Naive thymus-derived CD4-positive, alpha-beta T cell (primary cell): ENCODE results near the gene BICC1. TPM values are rescaled to one million over a fixed set of nuclear protein-coding genes. Genes with fewer than 3 reads are reported as not detected.

Source experiments
- ATAC-seq: fragments of 150-1000 bp; cut with Tn5 transposase; 2 replicates; pipeline ENCODE4 v1.10.0; 2021; ENCODE audit warnings: mild to moderate bottlenecking, moderate library complexity
- CTCF ChIA-PET: fragments of 350-600 bp; sonication (Branson Sonifier 250); formaldehyde crosslinking; loops from one replicate; lab custom pipeline; 2021; ENCODE audit warnings: antibody characterized with exemption; lab: Charles Lee
- POLR2A ChIA-PET: fragments of 350-600 bp; sonication (Branson Sonifier 250); formaldehyde crosslinking; loops from one replicate; lab custom pipeline; 2021; ENCODE audit warnings: antibody characterized with exemption, inconsistent platforms; lab: Charles Lee
- DNase-seq, 9 donors: peaks; one replicate each; pipeline versions ENCODE4 v3.0.0 to v3.0.0-alpha.2; 2020 to 2022; ENCODE audit warnings: mixed read lengths in 1 of 9
- H3K27ac ChIP-seq: one replicate; pipeline ENCODE4 v1.7.0; 2013; ENCODE audit warnings: mild to moderate bottlenecking, low read depth, low read length, moderate library complexity
- H3K27me3 ChIP-seq, 2 donors: one replicate each; pipeline ENCODE4 v1.7.0; 2013; ENCODE audit warnings: low read length in 2 of 2, mild to moderate bottlenecking in 2 of 2, moderate library complexity in 2 of 2; ENCODE audit not compliant: control insufficient read depth in 2 of 2, insufficient read depth in 2 of 2
- H3K36me3 ChIP-seq, 3 experiments: 1 replicate in 2 of 3; 2 replicates in 1 of 3; pipeline ENCODE4 v1.7.0; 2013; ENCODE audit warnings: low read length in 3 of 3, mild to moderate bottlenecking in 3 of 3, moderate library complexity in 1 of 3; ENCODE audit not compliant: insufficient read depth in 3 of 3, control insufficient read depth in 2 of 3
- H3K4me1 ChIP-seq, 2 donors: one replicate each; pipeline ENCODE4 v1.7.0; 2013; ENCODE audit warnings: low read length in 2 of 2, mild to moderate bottlenecking in 2 of 2, moderate library complexity in 1 of 2; ENCODE audit not compliant: control insufficient read depth in 2 of 2, insufficient read depth in 2 of 2
- H3K4me3 ChIP-seq: 2 replicates; pipeline ENCODE4 v1.7.0; 2013; ENCODE audit warnings: mild to moderate bottlenecking, low read length
- H3K9me3 ChIP-seq, 3 experiments: 1 replicate in 2 of 3; 2 replicates in 1 of 3; pipeline ENCODE4 v1.7.0; 2013; ENCODE audit warnings: low read length in 3 of 3; ENCODE audit not compliant: control insufficient read depth in 2 of 3
- H3K27ac Mint-ChIP-seq, 9 donors: one replicate each; pipeline ENCODE4 v1.8.0; 2020 to 2022; ENCODE audit warnings: mixed read lengths in 9 of 9, mild to moderate bottlenecking in 8 of 9, moderate library complexity in 5 of 9, inconsistent platforms in 2 of 9
- H3K27me3 Mint-ChIP-seq, 5 donors: one replicate each; pipeline ENCODE4 v1.8.0; 2021 to 2022; ENCODE audit warnings: mixed read lengths in 5 of 5, mild to moderate bottlenecking in 1 of 5
- H3K36me3 Mint-ChIP-seq, 5 donors: one replicate each; pipeline ENCODE4 v1.8.0; 2020 to 2022; ENCODE audit warnings: mixed read lengths in 5 of 5, mild to moderate bottlenecking in 3 of 5, inconsistent platforms in 1 of 5
- H3K4me1 Mint-ChIP-seq, 7 donors: one replicate each; pipeline ENCODE4 v1.8.0; 2020 to 2022; ENCODE audit warnings: mixed read lengths in 7 of 7, mild to moderate bottlenecking in 3 of 7, inconsistent platforms in 1 of 7
- H3K4me3 Mint-ChIP-seq, 10 donors: one replicate each; pipeline ENCODE4 v1.8.0; 2020 to 2022; ENCODE audit warnings: mild to moderate bottlenecking in 10 of 10, mixed read lengths in 10 of 10, moderate library complexity in 6 of 10, inconsistent platforms in 2 of 10
- H3K9me3 Mint-ChIP-seq, 11 donors: one replicate each; pipeline ENCODE4 v1.8.0; 2020 to 2022; ENCODE audit warnings: mixed read lengths in 11 of 11, mild to moderate bottlenecking in 4 of 11, inconsistent platforms in 1 of 11, moderate library complexity in 1 of 11
- intact Hi-C, 2 donors: fragments of 100-400 bp; cut with micrococcal nuclease; formaldehyde crosslinking; loops; one replicate each; pipeline ENCODE4 v1.15.1; 2023
- polyA plus RNA-seq, 2 donors: library from polyadenylated mRNA; unstranded; fragments of 300-500 nt; fragmentation: Illumina TruSeq; gene quantifications; one replicate each; pipeline ENCODE4 v1.2.3, GENCODE V29; 2021
- total RNA-seq, 6 experiments: library from RNA in 5 of 6; stranded (reverse) in 5 of 6; gene quantifications; 1 replicate in 5 of 6; 2 replicates in 1 of 6; pipeline ENCODE4 v1.2.3 and lab custom pipeline; 2021 to 2026

BICC1 gene
- total and polyA plus RNA-seq, 7 experiments from 2014 or later = 0.05 to 0.10 TPM; not detected in 5

- Mint-ChIP-seq H3K36me3 (no peaks in the 10 kb centered on the region), H3K27ac (no peak overlapping the region), H3K4me1 (no peaks in the 10 kb centered on the region), H3K4me3 (no peak overlapping the region), H3K27me3 (peaks cover 0 to 4% (median 0%) of the 10 kb centered on the region in 5 donors), H3K9me3 (peaks cover 0 to 4% (median 0%) of the 10 kb centered on the region in 11 donors)
- DNase-seq = no peak
- intact Hi-C loops = no loop called here
- POLR2A ChIA-PET = no interaction called here
- no peak for ATAC-seq
- CTCF ChIA-PET = no interaction called here
- no peaks in the 10 kb centered on the region for H3K36me3 ChIP-seq
- H3K4me1 ChIP-seq = no peaks in the 10 kb centered on the region
- H3K9me3 ChIP-seq = no peaks in the 10 kb centered on the region
- H3K27me3 ChIP-seq = no peaks in the 10 kb centered on the region
- H3K4me3 ChIP-seq = no peak overlapping the region
- H3K27ac ChIP-seq = no peak overlapping the region
Observed at GRCh38 chr10:58625070-58625469, 112.4 kb downstream of the BICC1 start.

- peaks cover 0 to 9% (median 0%) of the 10 kb centered on the region in 5 donors for H3K27me3 Mint-ChIP-seq
- no peak for ATAC-seq
Observed at GRCh38 chr10:58627392-58627791, 114.7 kb downstream of the BICC1 start.

DNA sequence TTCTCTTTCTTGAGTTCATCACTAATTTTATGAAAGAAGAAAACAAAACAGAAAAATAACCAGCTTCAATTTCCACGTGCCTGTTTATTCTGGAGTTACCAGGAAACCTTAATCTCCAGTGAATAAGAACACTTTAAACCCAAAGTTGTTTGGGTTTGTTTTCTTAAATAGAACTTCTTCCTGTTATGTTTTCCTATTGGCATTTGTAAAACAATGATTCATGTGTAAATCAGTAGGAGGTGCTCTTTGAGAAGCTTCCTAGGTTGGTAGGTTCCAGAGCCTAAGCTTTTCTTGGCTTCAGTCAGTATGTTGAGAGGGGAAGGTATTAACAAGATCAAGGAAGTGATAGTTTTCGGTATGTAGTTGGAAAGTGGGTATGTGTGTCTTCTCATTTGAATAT, 119.0 kb downstream of the BICC1 start:
- Histone ChIP-seq H3K27ac (no peak overlapping the region), H3K36me3 (no peaks in the 10 kb centered on the region), H3K4me3 (no peak overlapping the region), H3K4me1 (no peaks in the 10 kb centered on the region), H3K27me3 (no peaks in the 10 kb centered on the region), H3K9me3 (no peaks in the 10 kb centered on the region)
- CTCF ChIA-PET = no interaction called here
- POLR2A ChIA-PET = no interaction called here
- Mint-ChIP-seq H3K27me3 (peaks cover 0 to 10% (median 3%) of the 10 kb centered on the region in 5 donors), H3K36me3 (no peaks in the 10 kb centered on the region), H3K4me3 (no peak overlapping the region), H3K9me3 (peaks cover 0 to 4% (median 0%) of the 10 kb centered on the region in 11 donors), H3K4me1 (no peaks in the 10 kb centered on the region), H3K27ac (no peak overlapping the region)
- no peak for DNase-seq
- ATAC-seq = no peak
- intact Hi-C loops = no loop called here

More at GRCh38 chr10:58627392-58627791, 114.7 kb downstream of the BICC1 start:
- H3K36me3 Mint-ChIP-seq = no peaks in the 10 kb centered on the region
- Histone ChIP-seq H3K4me1 (no peaks in the 10 kb centered on the region), H3K4me3 (no peak overlapping the region), H3K27ac (no peak overlapping the region), H3K36me3 (no peaks in the 10 kb centered on the region), H3K9me3 (no peaks in the 10 kb centered on the region), H3K27me3 (no peaks in the 10 kb centered on the region)
- H3K9me3 Mint-ChIP-seq = peaks cover 0 to 4% (median 0%) of the 10 kb centered on the region in 11 donors
- DNase-seq = no peak
- no peaks in the 10 kb centered on the region for H3K4me1 Mint-ChIP-seq
- no peak overlapping the region for H3K27ac Mint-ChIP-seq
- ChIA-PET CTCF (no interaction called here), POLR2A (no interaction called here)
- no peak overlapping the region for H3K4me3 Mint-ChIP-seq
- intact Hi-C loops = no loop called here

DNA sequence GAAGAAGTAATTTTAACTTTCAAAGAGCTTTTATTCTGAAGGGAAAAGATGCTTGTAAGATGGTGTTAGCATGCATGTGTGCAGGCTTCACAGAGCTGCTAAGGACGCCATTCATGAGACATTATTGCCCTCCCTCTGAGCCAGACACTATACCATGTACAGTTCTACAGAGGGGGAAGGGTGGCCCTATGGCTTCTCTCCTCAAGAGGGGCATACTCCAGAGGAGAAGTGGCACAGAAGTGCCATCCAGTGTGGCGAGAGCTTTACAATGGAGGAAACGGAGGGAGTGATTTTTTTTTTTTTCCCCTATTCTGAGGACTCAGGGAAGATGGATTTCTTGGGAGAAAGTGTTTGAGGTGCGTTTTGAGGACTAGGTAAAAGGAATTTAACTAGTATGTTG, 119.5 kb downstream of the BICC1 start:
- ATAC-seq (no peak), DNase-seq (no peak)
- Mint-ChIP-seq H3K36me3 (no peaks in the 10 kb centered on the region), H3K4me3 (no peak overlapping the region), H3K9me3 (peaks cover 0 to 4% (median 0%) of the 10 kb centered on the region in 11 donors), H3K4me1 (no peaks in the 10 kb centered on the region), H3K27ac (no peak overlapping the region), H3K27me3 (peaks cover 0 to 10% (median 3%) of the 10 kb centered on the region in 5 donors)
- ChIA-PET CTCF (no interaction called here), POLR2A (interaction anchor here (0.5 kb wide), 1 partner anchor 452 kb away, joined by 3 read pairs; no protein-coding TSS in a partner anchor)
- intact Hi-C loops = no loop called here
- no peak overlapping the region for H3K4me3 ChIP-seq
- H3K27me3 ChIP-seq = no peaks in the 10 kb centered on the region
- H3K27ac ChIP-seq = no peak overlapping the region
- H3K4me1 ChIP-seq = no peaks in the 10 kb centered on the region
- H3K36me3 ChIP-seq = no peaks in the 10 kb centered on the region
- H3K9me3 ChIP-seq = no peaks in the 10 kb centered on the region

- no peaks in the 10 kb centered on the region for H3K9me3 ChIP-seq
- no peaks in the 10 kb centered on the region for H3K27me3 ChIP-seq
- H3K4me3 ChIP-seq = no peak overlapping the region
- Mint-ChIP-seq H3K9me3 (peaks cover 0 to 3% (median 0%) of the 10 kb centered on the region in 11 donors), H3K27ac (no peak overlapping the region), H3K4me3 (no peak overlapping the region), H3K36me3 (no peaks in the 10 kb centered on the region), H3K27me3 (peaks cover 0 to 14% (median 4%) of the 10 kb centered on the region in 5 donors), H3K4me1 (no peaks in the 10 kb centered on the region)
- no peaks in the 10 kb centered on the region for H3K36me3 ChIP-seq
- no peaks in the 10 kb centered on the region for H3K4me1 ChIP-seq
- CTCF ChIA-PET = no interaction called here
- no peak for DNase-seq
- intact Hi-C loops = no loop called here
- ATAC-seq = no peak
- no peak overlapping the region for H3K27ac ChIP-seq
- POLR2A ChIA-PET = no interaction called here
Observed at GRCh38 chr10:58637352-58637751, 124.7 kb downstream of the BICC1 start.

- no peaks in the 10 kb centered on the region for H3K27me3 ChIP-seq
- Mint-ChIP-seq H3K27me3 (peaks cover 0 to 10% (median 6%) of the 10 kb centered on the region in 5 donors), H3K4me3 (no peak overlapping the region), H3K36me3 (no peaks in the 10 kb centered on the region), H3K9me3 (peaks cover 0 to 3% (median 0%) of the 10 kb centered on the region in 11 donors), H3K4me1 (no peaks in the 10 kb centered on the region), H3K27ac (no peak overlapping the region)
- intact Hi-C loops = no loop called here
- no peaks in the 10 kb centered on the region for H3K9me3 ChIP-seq
- no peaks in the 10 kb centered on the region for H3K36me3 ChIP-seq
- ATAC-seq (no peak), DNase-seq (no peak)
- POLR2A ChIA-PET = no interaction called here
- CTCF ChIA-PET = no interaction called here
- no peak overlapping the region for H3K27ac ChIP-seq
- H3K4me3 ChIP-seq = no peak overlapping the region
- no peaks in the 10 kb centered on the region for H3K4me1 ChIP-seq
Observed at GRCh38 chr10:58638388-58638787, 125.7 kb downstream of the BICC1 start.

GRCh38 chr10:58641095-58641531, 128.4 kb downstream of the BICC1 start:
- H3K4me3 ChIP-seq = no peak overlapping the region
- no peaks in the 10 kb centered on the region for H3K4me1 ChIP-seq
- no peak overlapping the region for H3K27ac ChIP-seq
- H3K36me3 ChIP-seq = no peaks in the 10 kb centered on the region
- Mint-ChIP-seq H3K36me3 (no peaks in the 10 kb centered on the region), H3K27ac (no peak overlapping the region), H3K9me3 (peaks cover 0 to 3% (median 0%) of the 10 kb centered on the region in 11 donors), H3K27me3 (peaks cover 0 to 10% (median 6%) of the 10 kb centered on the region in 5 donors), H3K4me1 (no peaks in the 10 kb centered on the region), H3K4me3 (no peak overlapping the region)
- no peaks in the 10 kb centered on the region for H3K9me3 ChIP-seq
- intact Hi-C loops = no loop called here
- ChIA-PET CTCF (no interaction called here), POLR2A (no interaction called here)
- ATAC-seq (no peak), DNase-seq (no peak)
- H3K27me3 ChIP-seq = no peaks in the 10 kb centered on the region
